ENCODE measurements around the gene YIPF4. TPM values are rescaled to one million over a fixed set of nuclear protein-coding genes. Genes with fewer than 3 reads are reported as not detected.
"Not testable (repeated sequence)": the region's sequence is repeated elsewhere in the genome, so short reads cannot be mapped to it uniquely, and the experiment has no call there.

Gene YIPF4
- total RNA-seq, 4 donors from 2014 or later: 11.9 to 26.3 (median 21.3) TPM

- H3K4me3 ChIP-seq: peak overlapping the region; percentile 89 to 99 (median 92)
- no peaks in the 10 kb centered on the region for H3K9me3 ChIP-seq
- no peak for TF ChIP-seq POLR2AphosphoS5 (IDR thresholded peaks at IDR 0.05)
- TF ChIP-seq EP300 (IDR thresholded peaks at IDR 0.05): no peak
- no peak for TF ChIP-seq POLR2A (IDR thresholded peaks at IDR 0.05; ENCODE audit: low read depth)
- intact Hi-C loops (cut with DNase I): no loop called here
- peak; percentile 91 for DNase-seq (ENCODE audit: extremely low spot score)
- no peaks in the 10 kb centered on the region for H3K36me3 ChIP-seq
- H3K27me3 ChIP-seq: no peaks in the 10 kb centered on the region
- 0% methylated on average over 22 of the region's 65 CpGs for WGBS
- H3K4me1 ChIP-seq: peaks cover 30 to 43% (median 37%) of the 10 kb centered on the region in 4 donors
- H3K27ac ChIP-seq (replicated peaks in 1 of 4): peak overlapping the region; percentile 95 to 99 (median 98)
Observed at GRCh38 chr2:32357318-32358110, 79.8 kb downstream of the YIPF4 start.

DNA sequence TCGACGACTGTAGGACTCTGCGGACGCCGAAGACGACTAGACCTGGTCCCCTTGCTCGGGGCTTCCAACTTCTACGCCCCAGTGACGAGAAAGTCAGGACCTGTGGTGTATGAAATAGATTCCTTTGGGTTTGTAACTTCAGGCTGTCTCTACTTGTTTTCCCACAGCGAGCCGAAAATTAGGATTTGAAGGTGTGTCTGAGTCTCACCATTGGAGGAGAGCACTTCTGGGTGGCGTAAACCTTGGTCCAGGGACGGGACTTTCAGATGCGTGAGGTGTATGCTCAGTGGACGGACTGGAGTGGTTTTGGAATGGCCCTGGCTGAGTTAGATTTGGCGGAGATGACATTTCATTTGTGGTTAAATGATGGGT is 80.4 kb downstream of the YIPF4 start:
- H3K4me1 ChIP-seq: peaks cover 30 to 48% (median 39%) of the 10 kb centered on the region in 4 donors
- H3K4me3 ChIP-seq: peak overlapping the region; percentile 89 to 99 (median 92)
- H3K9me3 ChIP-seq: no peaks in the 10 kb centered on the region
- intact Hi-C loops (cut with DNase I): no loop called here
- no peak for TF ChIP-seq POLR2AphosphoS5 (IDR thresholded peaks at IDR 0.05)
- TF ChIP-seq, protein P1, sequence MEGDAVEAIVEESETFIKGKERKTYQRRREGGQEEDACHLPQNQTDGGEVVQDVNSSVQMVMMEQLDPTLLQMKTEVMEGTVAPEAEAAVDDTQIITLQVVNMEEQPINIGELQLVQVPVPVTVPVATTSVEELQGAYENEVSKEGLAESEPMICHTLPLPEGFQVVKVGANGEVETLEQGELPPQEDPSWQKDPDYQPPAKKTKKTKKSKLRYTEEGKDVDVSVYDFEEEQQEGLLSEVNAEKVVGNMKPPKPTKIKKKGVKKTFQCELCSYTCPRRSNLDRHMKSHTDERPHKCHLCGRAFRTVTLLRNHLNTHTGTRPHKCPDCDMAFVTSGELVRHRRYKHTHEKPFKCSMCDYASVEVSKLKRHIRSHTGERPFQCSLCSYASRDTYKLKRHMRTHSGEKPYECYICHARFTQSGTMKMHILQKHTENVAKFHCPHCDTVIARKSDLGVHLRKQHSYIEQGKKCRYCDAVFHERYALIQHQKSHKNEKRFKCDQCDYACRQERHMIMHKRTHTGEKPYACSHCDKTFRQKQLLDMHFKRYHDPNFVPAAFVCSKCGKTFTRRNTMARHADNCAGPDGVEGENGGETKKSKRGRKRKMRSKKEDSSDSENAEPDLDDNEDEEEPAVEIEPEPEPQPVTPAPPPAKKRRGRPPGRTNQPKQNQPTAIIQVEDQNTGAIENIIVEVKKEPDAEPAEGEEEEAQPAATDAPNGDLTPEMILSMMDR (IDR thresholded peaks at IDR 0.05): no peak
- no peak for TF ChIP-seq POLR2A (IDR thresholded peaks at IDR 0.05; ENCODE audit: low read depth)
- TF ChIP-seq EP300 (IDR thresholded peaks at IDR 0.05): no peak
- H3K27me3 ChIP-seq: no peaks in the 10 kb centered on the region
- 6% methylated on average over 16 of the region's 16 CpGs for WGBS
- no peaks in the 10 kb centered on the region for H3K36me3 ChIP-seq
- DNase-seq (ENCODE audit: extremely low spot score): no peak
- peak overlapping the region; percentile 95 to 99 (median 98) for H3K27ac ChIP-seq (replicated peaks in 1 of 4)

- Histone ChIP-seq H3K27me3 (no peaks in the 10 kb centered on the region), H3K4me3 (no peak overlapping the region), H3K9me3 (no peaks in the 10 kb centered on the region), H3K36me3 (no peaks in the 10 kb centered on the region), H3K27ac (replicated peaks in 1 of 4) (peak overlapping the region; percentile 51 to 99 (median 80)), H3K4me1 (peaks cover 40 to 70% (median 61%) of the 10 kb centered on the region in 4 donors)
- DNase-seq (ENCODE audit: extremely low spot score): no peak
- intact Hi-C loops (cut with DNase I): no loop called here
- 52% methylated on average over 4 of the region's 4 CpGs for WGBS
- no peak for TF ChIP-seq POLR2AphosphoS5 (IDR thresholded peaks at IDR 0.05)
- no peak for TF ChIP-seq EP300 (IDR thresholded peaks at IDR 0.05)
- no peak for TF ChIP-seq POLR2A (IDR thresholded peaks at IDR 0.05; ENCODE audit: low read depth)
- TF ChIP-seq, protein P1 (IDR thresholded peaks at IDR 0.05): no peak
Observed at GRCh38 chr2:32360416-32360815, 82.7 kb downstream of the YIPF4 start.

DNA sequence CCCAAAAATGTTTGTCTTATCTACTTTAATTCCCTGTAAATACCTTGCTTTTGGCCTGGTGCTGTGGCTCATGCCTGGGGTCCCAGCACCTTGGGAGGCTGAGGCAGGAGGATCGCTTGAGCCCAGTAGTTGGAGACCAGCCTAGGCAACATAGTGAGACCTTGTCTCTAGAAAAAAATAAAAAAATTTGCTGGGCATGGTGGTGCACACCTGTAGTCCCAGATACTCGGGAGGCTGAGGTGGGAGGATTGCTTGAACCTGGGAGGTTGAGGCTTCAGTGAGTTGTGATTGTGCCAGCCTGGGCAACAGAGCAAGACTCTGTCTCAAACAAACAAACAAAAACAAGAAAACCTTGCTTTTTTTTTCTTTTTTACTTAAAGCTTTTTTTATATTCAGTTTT is 85.3 kb downstream of the YIPF4 start:
- peaks cover 43 to 90% (median 78%) of the 10 kb centered on the region in 4 donors for H3K4me1 ChIP-seq
- intact Hi-C loops (cut with DNase I); H3K36me3 ChIP-seq; H3K9me3 ChIP-seq; H3K4me3 ChIP-seq; DNase-seq (ENCODE audit: extremely low spot score); H3K27ac ChIP-seq (replicated peaks in 1 of 4); H3K27me3 ChIP-seq: not testable (repeated sequence)
- 94% methylated on average over 2 of the region's 2 CpGs for WGBS

GRCh38 chr2:32363597-32363996 is 85.9 kb downstream of the YIPF4 start:
- Histone ChIP-seq H3K4me1 (peaks cover 42 to 90% (median 78%) of the 10 kb centered on the region in 4 donors), H3K27ac (replicated peaks in 1 of 4) (no peak overlapping the region), H3K36me3 (no peaks in the 10 kb centered on the region), H3K9me3 (no peaks in the 10 kb centered on the region), H3K27me3 (no peaks in the 10 kb centered on the region), H3K4me3 (no peak overlapping the region)
- intact Hi-C loops (cut with DNase I): no loop called here
- no peak for DNase-seq (ENCODE audit: extremely low spot score)
- TF ChIP-seq, protein P1 (IDR thresholded peaks at IDR 0.05): no peak
- TF ChIP-seq POLR2AphosphoS5 (IDR thresholded peaks at IDR 0.05): no peak
- TF ChIP-seq EP300 (IDR thresholded peaks at IDR 0.05): no peak
- TF ChIP-seq POLR2A (IDR thresholded peaks at IDR 0.05; ENCODE audit: low read depth): no peak
- 72% methylated on average over 2 of the region's 2 CpGs for WGBS

GRCh38 chr2:32364290-32364689 is 86.6 kb downstream of the YIPF4 start:
- H3K4me1 ChIP-seq: peaks cover 37 to 88% (median 77%) of the 10 kb centered on the region in 4 donors
- intact Hi-C loops (cut with DNase I); H3K4me3 ChIP-seq; H3K27ac ChIP-seq (replicated peaks in 1 of 4); DNase-seq (ENCODE audit: extremely low spot score); H3K27me3 ChIP-seq; H3K9me3 ChIP-seq; H3K36me3 ChIP-seq: not testable (repeated sequence)
- 94% methylated on average over 9 of the region's 9 CpGs for WGBS

DNA sequence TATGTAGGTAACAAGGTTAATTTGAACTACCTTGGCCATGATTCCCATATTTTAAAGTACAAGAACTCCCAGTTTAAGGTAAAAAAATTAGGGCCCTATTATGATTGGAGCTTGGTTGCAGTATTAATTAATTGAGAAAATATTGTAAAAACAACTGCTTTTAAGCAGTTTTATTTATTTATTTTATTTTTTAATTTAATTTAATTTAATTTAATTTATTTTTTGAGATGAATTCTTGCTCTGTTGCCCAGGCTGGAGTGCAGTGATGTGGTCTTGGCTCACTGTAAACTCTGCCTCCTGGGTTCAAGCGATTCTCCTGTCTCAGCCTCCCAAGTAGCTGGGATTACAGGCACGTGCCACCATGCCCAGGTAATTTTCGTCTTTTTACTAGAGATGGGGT is 88.0 kb downstream of the YIPF4 start:
- H3K27me3 ChIP-seq; H3K4me3 ChIP-seq; H3K36me3 ChIP-seq; H3K9me3 ChIP-seq; DNase-seq (ENCODE audit: extremely low spot score); intact Hi-C loops (cut with DNase I); H3K27ac ChIP-seq (replicated peaks in 1 of 4): not testable (repeated sequence)
- H3K4me1 ChIP-seq: peaks cover 24 to 85% (median 64%) of the 10 kb centered on the region in 4 donors
- 93% methylated on average over 3 of the region's 3 CpGs for WGBS

Data from esophagus muscularis mucosa (tissue), 4 donors.